Upper lobe of left lung (tissue), 4 donors: ENCODE data around the gene TEX55.

ENCODE experiments used
- CTCF ChIP-seq, 6 experiments: fragments of 450-650 bp in 4 of 6; fragments of 200-600 bp in 2 of 6; sonication (generic) in 2 of 6; IDR thresholded peaks; one replicate each; pipeline ENCODE4 v1.5.1; 2016 to 2019; ENCODE audit warnings: antibody characterized with exemption in 6 of 6
- EP300 ChIP-seq, 4 donors: sonication (generic); formaldehyde crosslinking; IDR thresholded peaks; one replicate each; pipeline ENCODE4 v1.5.1; 2017; ENCODE audit warnings: antibody characterized with exemption in 4 of 4, control low read depth in 2 of 4
- POLR2A ChIP-seq, 4 donors: fragments of 450-650 bp; IDR thresholded peaks; one replicate each; pipeline ENCODE4 v1.5.1; 2016 to 2017; ENCODE audit warnings: antibody characterized with exemption in 4 of 4, mild to moderate bottlenecking in 2 of 4
- POLR2AphosphoS5 ChIP-seq, 2 donors: sonication (generic); formaldehyde crosslinking; IDR thresholded peaks; one replicate each; pipeline ENCODE4 v1.5.1; 2017; ENCODE audit warnings: antibody characterized with exemption in 2 of 2

DNA sequence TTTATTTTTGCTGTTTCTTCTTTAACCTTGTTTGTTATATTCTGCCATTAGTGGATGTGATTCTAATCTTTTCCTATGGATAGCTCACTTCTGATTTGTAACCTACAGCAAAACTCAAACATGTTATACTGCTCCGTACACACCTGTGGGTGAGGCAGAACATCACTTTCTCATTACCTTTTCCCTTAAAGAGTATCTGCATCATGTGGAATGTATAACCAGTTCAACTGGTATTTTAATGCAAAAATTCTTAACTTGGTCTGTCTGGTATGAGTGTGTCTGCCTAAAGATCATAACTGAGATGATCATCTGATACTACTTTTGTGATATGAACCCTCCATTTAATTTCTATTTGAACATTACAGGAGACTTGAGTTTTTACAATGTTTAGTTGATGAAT is 14.4 kb downstream of the TEX55 start:
- TF ChIP-seq CTCF (IDR thresholded peaks at IDR 0.05) (no peak), POLR2AphosphoS5 (IDR thresholded peaks at IDR 0.05) (no peak), POLR2A (IDR thresholded peaks at IDR 0.05) (no peak), EP300 (IDR thresholded peaks at IDR 0.05) (no peak)
